Measurements from ENCODE around the gene FUS.

The FUS gene

GRCh38 chr16:31204871-31205666 lies 25.1 kb downstream of the FUS start:
- DNase-seq: no peak

DNA sequence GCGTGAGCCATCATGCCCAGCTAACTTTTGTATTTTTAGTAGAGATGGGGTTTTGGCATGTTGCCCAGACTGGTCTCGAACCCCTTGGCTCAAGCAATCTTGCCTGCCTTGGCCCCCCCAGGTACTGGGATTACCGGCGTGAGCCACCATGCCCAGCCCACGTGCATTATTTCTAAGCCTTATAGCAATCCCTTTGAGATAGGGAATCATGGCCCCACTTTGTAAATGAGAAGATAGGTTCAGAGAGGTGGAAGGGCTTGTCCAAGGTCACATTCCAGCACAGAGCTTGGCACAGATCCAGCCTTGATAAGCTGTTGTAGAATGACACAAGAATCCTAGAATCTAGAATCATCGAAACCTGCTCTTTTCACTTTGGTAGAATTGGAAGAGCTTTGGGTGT lies 26.8 kb downstream of the FUS start:
- DNase-seq: no peak

GRCh38 chr16:31213342-31213741 lies 33.4 kb downstream of the FUS start:
- no peak for DNase-seq

- no peak for DNase-seq
These were observed 34.2 kb downstream of the FUS start, which contains the start of gene TRIM72 for GRCh38 chr16:31213877-31214707. Gene TRIM72 (plus strand): TSS chr16:31214119. CDS start chr16:31214739, 620 bp downstream.

- no peak for DNase-seq
These were observed 34.9 kb downstream of the FUS start for GRCh38 chr16:31214708-31215286.

DNA sequence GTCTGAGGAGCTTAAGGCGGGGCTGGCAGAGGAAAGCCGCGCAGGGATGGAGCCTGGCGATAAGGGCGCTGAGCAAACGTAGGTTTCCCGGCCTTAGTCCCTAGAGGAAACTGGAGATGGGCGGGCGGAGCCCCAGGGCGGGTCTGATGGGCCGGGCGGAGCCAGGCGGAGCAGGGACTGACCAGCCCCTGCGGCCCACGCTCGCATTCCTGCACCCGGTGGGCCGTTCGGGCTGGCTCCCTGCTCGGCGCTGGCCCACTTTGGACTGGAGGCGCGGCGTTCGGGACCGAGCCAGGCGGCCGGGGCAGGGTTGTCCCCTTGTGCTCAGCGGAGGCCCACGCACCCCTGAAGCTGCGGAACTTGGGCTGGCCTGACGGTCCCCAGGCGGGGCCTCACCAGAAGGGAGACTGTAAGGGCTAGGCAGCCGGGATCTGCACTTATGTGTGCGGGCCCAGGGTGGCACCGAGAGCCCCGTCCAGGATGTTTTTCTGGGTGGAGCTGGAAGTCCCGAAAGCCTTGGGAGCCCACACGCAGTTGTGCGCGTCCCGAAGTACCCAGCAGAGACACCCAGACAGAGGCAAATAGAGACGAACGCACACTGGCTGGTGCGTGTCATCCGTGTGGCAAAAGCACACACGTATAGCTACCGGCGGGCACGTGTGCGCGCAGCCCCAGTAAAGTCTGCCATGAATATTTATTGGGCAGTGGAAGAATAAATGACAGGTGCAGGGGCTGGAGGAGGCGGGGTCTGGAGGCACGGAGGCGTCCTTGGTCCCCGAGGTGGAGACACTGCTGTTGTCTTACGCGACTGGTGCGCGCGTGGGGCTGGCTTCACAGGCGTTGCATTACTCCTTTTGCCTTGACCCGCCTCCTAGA lies 35.6 kb downstream of the FUS start:
- DNase-seq: no peak

DNA sequence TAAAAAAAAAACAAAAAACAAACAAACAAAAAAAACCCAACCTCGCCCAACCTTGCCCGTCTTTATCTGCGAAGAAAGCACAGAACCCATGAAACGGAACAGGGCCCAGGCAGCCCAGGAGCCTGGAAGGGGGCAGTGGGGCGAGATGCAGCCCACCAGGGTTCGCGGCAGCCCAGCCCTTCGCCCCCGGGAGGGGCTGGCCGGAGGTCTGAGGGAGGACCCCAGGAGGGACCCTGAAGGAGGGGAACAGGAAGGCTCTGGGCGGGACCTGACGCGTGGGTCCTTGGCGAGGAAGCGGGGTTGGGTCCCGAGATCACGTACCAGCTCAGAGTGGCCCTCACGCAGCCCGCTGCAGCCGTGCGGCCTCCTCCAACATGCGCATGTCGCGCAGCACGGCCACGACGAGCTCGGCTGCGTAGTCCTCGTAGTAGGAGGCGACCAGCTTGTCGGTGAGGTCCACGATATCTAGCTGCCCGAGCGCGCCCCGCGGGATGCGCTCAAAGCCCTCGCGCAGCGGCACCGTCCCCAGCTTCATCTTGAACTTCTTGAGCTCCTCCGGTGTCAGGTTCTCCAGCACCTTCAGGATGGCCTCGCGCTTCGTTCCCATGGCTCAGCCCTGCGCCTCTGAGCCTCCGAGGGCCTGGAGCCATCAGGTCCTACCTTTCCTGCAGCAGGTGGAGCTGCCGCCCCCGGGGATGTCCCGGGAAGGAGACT lies 36.6 kb downstream of the FUS start, which contains the start of gene PYDC1:
PYDC1 (minus strand) TSS at position 714 of the 714 bp plus-strand sequence; CDS start at position 607, 107 bp downstream.
- no peak for DNase-seq

GRCh38 chr16:31217136-31217530 lies 37.2 kb downstream of the FUS start:
- DNase-seq: no peak

DNA sequence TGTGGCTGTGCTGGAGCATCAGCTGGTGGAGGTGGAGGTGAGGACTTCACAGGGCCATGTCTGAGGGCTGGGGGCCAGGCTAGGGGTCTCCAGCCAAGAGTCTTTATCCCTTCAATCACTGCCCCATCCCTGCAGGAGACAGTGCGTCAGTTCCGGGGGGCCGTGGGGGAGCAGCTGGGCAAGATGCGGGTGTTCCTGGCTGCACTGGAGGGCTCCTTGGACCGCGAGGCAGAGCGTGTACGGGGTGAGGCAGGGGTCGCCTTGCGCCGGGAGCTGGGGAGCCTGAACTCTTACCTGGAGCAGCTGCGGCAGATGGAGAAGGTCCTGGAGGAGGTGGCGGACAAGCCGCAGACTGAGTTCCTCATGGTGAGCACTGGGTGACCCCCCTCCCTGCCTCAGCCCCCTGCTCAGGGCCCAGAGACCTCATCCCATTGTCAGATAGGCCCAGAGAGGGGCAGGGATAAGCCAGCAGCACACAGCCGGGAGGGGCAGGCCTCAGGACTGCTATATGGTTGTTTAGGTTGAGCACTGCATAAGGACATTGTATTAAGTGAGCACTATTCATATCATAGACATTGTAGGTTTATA lies 39.3 kb downstream of the FUS start:
- DNase-seq: no peak

GRCh38 chr16:31221357-31222160 lies 41.6 kb downstream of the FUS start:
- DNase-seq: no peak

GRCh38 chr16:31223044-31223443 lies 43.1 kb downstream of the FUS start:
- DNase-seq: no peak

GRCh38 chr16:31224092-31224955 lies 44.4 kb downstream of the FUS start:
- DNase-seq: no peak

GRCh38 chr16:31225193-31225592 lies 45.3 kb downstream of the FUS start:
- DNase-seq: no peak

- DNase-seq: no peak
These were observed 48.3 kb downstream of the FUS start for GRCh38 chr16:31228206-31228605.

DNA sequence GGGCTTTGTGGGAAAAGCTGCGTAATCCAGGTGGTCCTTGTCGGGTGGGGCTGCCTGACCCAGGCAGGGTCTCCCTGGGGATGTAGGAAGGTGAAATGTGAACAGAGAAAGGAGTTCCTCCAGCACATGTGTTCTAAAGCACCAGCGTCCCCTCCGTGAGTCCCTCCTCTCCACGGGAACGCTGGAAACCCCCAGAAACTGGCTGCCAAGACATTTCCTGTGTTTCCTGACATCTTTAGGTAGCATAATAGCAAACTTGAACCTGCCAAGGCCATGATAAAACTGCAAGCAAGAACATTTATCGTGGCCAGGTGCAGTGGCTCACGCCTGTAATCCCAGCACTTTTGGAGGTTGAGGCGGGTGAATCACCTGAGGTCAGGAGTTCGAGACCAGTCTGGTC lies 49.6 kb downstream of the FUS start:
- no peak for DNase-seq

DNA sequence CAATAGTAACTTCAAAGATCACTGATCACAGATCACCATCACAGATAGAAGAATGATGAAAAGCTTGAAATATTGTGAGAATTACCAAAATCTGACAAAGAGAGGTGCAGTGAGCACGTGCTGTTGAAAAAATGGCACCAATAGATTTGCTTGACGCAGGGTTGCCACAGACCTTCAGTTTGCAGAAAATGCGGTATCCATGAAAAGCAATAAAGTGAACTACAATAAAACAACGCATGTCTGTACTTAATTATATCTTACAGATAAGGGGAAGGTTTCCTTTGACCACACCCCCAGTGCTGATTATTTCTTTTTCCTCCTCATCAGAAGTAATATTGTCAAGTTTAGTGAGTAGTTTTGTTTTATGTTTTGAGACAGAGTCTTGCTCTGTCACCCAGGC lies 58.1 kb downstream of the FUS start:
- DNase-seq: no peak
